Measurements from ENCODE around the gene TPSD1.
"Not testable (repeated sequence)": the region's sequence is repeated elsewhere in the genome, so short reads cannot be mapped to it uniquely, and the experiment has no call there.

TPSD1 gene

DNA sequence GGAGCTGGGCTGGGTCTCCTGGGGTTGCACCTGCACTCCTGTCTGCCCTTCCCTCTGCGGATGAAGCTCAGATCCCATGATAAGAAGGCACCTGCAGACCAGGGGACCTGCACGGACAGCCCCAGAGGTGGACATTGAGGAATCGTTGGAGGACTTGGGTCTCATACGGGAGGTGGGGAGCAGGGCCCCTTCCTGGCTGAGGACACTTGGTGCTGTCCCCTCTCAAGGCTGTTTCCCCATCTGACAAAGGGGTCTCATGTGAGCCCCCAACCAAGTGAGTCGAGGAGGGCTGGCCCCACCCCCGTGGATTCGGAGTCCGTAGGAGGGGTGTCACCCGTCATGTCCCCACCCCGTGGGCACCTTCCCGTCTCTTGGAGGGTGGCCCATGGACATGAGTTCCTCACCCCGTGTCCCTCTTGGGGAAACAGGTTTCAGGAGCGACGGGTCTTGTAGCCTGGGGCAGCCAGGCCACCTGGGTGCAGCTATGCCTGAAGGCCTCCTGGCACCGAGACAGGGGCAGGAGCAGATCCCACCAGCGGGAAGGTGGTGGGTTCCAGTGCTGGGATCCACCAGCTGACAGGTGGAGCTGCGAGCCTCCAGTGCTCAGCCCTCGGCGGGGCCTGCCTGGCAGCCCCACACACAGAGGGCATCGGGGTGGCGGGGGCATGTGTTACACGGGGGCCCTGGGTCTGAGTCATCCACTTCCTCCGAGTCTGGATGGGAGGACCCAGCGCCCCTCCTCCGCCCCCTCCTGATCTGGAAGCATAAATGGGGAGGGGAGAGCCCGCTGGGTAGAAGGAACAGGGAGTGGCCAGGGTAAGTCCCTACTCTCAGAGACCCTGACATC, at the start of gene TPSD1:
TPSD1 (plus strand) TSS at position 794 of the 847 bp plus-strand sequence. CDS start 212 bp downstream, outside the sequence.
- H3K27ac ChIP-seq, result not testable (repeated sequence)

DNA sequence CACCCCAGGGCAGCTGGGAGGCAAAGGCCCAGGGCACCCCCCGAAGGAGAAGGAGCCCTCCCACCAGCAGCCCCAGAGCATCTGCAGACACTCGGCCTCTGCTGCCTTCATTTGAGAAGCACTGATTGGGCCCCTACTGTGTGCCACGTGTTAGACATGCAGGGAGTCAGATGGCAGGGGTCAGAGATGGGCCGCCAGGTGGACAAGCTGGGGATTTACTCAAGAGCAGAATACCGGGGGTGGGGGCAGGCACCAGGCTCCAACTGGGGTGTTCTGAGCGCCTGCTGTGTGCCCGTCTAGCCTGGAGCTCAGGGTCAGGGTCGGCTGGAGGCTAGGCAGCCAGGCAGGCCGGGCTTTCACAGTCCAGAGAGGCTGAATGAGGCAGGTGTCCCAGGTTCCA, 49.5 kb upstream of the TPSD1 start:
- no peak overlapping the region for H3K27ac ChIP-seq
- TF ChIP-seq, protein P1, sequence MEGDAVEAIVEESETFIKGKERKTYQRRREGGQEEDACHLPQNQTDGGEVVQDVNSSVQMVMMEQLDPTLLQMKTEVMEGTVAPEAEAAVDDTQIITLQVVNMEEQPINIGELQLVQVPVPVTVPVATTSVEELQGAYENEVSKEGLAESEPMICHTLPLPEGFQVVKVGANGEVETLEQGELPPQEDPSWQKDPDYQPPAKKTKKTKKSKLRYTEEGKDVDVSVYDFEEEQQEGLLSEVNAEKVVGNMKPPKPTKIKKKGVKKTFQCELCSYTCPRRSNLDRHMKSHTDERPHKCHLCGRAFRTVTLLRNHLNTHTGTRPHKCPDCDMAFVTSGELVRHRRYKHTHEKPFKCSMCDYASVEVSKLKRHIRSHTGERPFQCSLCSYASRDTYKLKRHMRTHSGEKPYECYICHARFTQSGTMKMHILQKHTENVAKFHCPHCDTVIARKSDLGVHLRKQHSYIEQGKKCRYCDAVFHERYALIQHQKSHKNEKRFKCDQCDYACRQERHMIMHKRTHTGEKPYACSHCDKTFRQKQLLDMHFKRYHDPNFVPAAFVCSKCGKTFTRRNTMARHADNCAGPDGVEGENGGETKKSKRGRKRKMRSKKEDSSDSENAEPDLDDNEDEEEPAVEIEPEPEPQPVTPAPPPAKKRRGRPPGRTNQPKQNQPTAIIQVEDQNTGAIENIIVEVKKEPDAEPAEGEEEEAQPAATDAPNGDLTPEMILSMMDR (conservative IDR thresholded peaks at IDR 0.05), result no peak

DNA sequence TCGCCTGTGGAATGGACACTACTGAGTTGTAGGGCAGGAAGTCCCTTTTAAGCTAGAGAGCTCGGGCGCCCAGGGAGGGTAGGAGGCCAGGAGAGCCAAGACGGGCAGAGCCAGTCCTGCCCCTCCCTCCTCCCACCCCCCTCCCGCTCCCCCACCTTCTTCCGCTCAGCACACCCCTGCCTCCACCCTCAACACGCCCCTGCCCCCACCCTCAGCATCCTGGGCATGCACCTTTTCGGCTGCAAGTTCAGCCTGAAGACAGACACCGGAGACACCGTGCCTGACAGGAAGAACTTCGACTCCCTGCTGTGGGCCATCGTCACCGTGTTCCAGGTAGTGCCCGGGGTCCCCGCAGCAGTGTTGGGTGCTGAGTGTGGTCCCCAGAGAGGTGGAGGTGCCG, 49.1 kb upstream of the TPSD1 start:
- TF ChIP-seq, protein P1 (conservative IDR thresholded peaks at IDR 0.05), result no peak

DNA sequence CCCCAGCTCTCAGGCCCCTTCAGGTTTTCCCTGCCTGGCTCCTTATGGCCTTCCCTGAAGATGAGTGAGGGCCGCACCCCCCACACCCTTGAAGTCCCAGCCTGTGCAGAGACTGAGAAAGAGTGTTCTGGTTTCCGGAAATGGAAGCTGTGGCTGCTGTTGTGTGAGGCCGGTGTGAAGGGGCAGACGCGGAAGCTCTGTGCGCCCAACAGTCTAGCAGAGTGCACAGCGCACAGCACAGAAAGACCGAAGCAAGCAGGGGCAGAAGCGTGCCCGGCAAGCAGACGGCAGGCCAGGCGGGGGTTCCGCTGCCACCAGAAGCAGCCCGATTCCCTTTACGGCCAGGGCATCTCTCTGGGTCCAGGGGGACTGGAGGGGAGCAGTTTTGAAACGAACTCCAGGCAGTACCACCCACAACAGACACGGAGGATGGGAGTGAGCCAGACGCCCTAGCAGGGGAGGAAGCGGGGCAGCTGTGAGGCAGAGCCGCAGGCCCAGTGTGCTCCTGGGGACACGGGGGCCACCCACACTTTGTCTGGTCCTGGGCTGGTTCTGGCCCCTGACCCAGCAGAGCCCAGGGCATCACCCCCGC, 47.5 kb upstream of the TPSD1 start:
- H3K27ac ChIP-seq, result no peak overlapping the region
- TF ChIP-seq, protein P1 (conservative IDR thresholded peaks at IDR 0.05), result no peak

More for the DNA sequence above, 49.1 kb upstream of the TPSD1 start:
- H3K27ac ChIP-seq, result no peak overlapping the region

DNA sequence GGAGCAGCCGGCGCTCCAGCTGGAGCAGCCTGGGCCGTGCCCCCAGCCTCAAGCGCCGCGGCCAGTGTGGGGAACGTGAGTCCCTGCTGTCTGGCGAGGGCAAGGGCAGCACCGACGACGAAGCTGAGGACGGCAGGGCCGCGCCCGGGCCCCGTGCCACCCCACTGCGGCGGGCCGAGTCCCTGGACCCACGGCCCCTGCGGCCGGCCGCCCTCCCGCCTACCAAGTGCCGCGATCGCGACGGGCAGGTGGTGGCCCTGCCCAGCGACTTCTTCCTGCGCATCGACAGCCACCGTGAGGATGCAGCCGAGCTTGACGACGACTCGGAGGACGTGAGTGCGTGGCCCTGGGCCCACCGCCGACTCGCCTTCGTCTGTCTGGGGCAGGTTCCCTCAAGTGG, 46.8 kb upstream of the TPSD1 start:
- H3K27ac ChIP-seq, result no peak overlapping the region

DNA sequence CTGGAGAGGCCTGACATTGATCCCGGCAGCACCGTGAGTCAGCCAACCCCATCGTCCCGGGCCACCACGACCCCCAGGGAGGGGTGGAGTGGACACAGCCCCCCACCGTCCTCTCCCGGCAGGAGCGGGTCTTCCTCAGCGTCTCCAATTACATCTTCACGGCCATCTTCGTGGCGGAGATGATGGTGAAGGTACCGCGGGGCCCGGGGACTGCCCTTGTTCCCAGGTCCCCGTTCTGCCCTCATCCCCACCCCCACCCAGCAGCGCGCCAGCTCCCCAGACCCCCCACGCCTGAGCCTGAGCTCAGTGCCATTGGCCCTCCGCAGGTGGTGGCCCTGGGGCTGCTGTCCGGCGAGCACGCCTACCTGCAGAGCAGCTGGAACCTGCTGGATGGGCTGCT, 45.4 kb upstream of the TPSD1 start:
- TF ChIP-seq, protein P1 (conservative IDR thresholded peaks at IDR 0.05), result no peak
- H3K27ac ChIP-seq, result no peak overlapping the region

More for the DNA sequence above, 46.8 kb upstream of the TPSD1 start:
- TF ChIP-seq, protein P1 (conservative IDR thresholded peaks at IDR 0.05), result no peak

DNA sequence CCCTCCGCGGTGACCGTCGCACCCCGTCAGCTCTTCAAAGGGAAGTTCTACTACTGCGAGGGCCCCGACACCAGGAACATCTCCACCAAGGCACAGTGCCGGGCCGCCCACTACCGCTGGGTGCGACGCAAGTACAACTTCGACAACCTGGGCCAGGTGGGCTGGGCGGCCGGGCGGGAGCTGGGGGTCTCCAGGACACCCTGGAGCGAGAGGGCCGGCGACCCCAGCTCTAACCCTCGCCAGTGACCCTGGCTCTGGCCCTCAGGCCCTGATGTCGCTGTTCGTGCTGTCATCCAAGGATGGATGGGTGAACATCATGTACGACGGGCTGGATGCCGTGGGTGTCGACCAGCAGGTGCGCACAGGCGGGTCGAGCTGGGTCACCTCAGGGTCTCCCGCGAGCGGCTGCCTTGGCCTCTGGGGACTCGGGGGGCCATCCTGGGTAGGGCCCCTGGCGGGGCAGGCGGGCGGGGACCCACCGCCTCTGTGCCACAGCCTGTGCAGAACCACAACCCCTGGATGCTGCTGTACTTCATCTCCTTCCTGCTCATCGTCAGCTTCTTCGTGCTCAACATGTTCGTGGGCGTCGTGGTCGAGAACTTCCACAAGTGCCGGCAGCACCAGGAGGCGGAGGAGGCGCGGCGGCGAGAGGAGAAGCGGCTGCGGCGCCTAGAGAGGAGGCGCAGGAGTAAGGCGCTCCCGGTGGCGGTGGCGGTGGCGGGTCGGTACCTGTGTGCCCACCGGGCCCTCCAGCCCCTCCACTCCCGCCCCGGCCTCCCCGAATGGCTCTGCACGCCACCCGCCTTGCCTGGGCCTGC, 44.2 kb upstream of the TPSD1 start:
- TF ChIP-seq, protein P1 (conservative IDR thresholded peaks at IDR 0.05), result no peak

More for the DNA sequence above, 44.2 kb upstream of the TPSD1 start:
- no peak overlapping the region for H3K27ac ChIP-seq

Measured in VCaP (cell line).